K562 (cell line): ENCODE measurements around the gene CRK. TPM values are rescaled to one million over a fixed set of nuclear protein-coding genes. Genes with fewer than 3 reads are reported as not detected.

Experiments used
- ATAC-seq: fragments of 200-7000 bp; cut with Tn5 transposase; 3 replicates; pipeline ENCODE4 v1.9.1; 2020; ENCODE audit warnings: moderate library complexity
- BruUV-seq: library from RNA; stranded (reverse); fragments of 400-500 nt; replicated peaks from 2 replicates; lab custom pipeline; 2021; lab: Mats Ljungman, UMichigan
- CTCF ChIA-PET: fragments of 300-600 bp; formaldehyde crosslinking; extraction: SDS; loops from one replicate; lab custom pipeline; 2021; ENCODE audit warnings: low intra/inter-chr PET ratio; lab: Yijun Ruan, JAX
- POLR2A ChIA-PET: fragments of 300-600, 350-650 bp; sonication (Branson Sonifier 250); formaldehyde crosslinking; extraction: SDS; loops from one replicate; lab custom pipeline; 2021; ENCODE audit warnings: antibody characterized with exemption, inconsistent platforms; lab: Yijun Ruan, JAX
- DNase-seq, 4 experiments: peaks; one replicate each; pipeline versions ENCODE4 v3.0.0 to v3.0.0-alpha.2; 2011 to 2018; ENCODE audit warnings: low spot score in 3 of 4, mixed read lengths in 3 of 4; ENCODE audit errors: extremely low read depth in 1 of 4
- FAIRE-seq: peaks from 2 replicates; lab custom pipeline; 2011; peaks lifted over from hg19 to GRCh38; lab: Jason Lieb, UNC
- H2AFZ ChIP-seq: 2 replicates; pipeline ENCODE4 v1.6.0; 2011; ENCODE audit warnings: low read depth, low read length, control low read depth, inconsistent platforms
- H3K27ac ChIP-seq: fragments of 200-600 bp; 3 replicates; pipeline ENCODE4 v1.8.0; 2011; ENCODE audit warnings: low read depth, mild to moderate bottlenecking, control low read depth, inconsistent platforms, low read length, moderate library complexity, mixed read lengths; ENCODE audit errors: extremely low read depth
- H3K27me3 ChIP-seq, 2 experiments: fragments of 300-600 bp in 1 of 2; 2 replicates in 1 of 2; 3 replicates in 1 of 2; pipeline versions ENCODE4 v1.6.0 to v1.8.0; 2011; ENCODE audit warnings: inconsistent platforms in 2 of 2, low read length in 2 of 2, mild to moderate bottlenecking in 1 of 2, mixed read lengths in 1 of 2, moderate library complexity in 1 of 2; ENCODE audit not compliant: control insufficient read depth in 2 of 2, insufficient read depth in 2 of 2
- H3K36me3 ChIP-seq: fragments of 300-600 bp; 3 replicates; pipeline ENCODE4 v1.8.0; 2011; ENCODE audit warnings: mild to moderate bottlenecking, low read length, inconsistent platforms; ENCODE audit not compliant: control insufficient read depth, insufficient read depth
- H3K4me1 ChIP-seq, 2 experiments: fragments of 200-600 bp in 1 of 2; replicated peaks in 1 of 2; 2 replicates in 1 of 2; 3 replicates in 1 of 2; pipeline versions ENCODE4 v1.5.1 to v1.8.0; 2011; ENCODE audit warnings: inconsistent platforms in 2 of 2, low read length in 2 of 2, mild to moderate bottlenecking in 1 of 2, mixed read lengths in 1 of 2, moderate library complexity in 1 of 2; ENCODE audit not compliant: control insufficient read depth in 2 of 2, insufficient read depth in 2 of 2
- H3K4me2 ChIP-seq: 2 replicates; pipeline ENCODE4 v1.6.1; 2011; ENCODE audit warnings: low read length, control low read depth, inconsistent platforms, mixed read lengths; ENCODE audit not compliant: insufficient read depth
- H3K4me3 ChIP-seq: fragments of 200-600 bp; sonication (generic), shearing (Covaris generic); 2 replicates; pipeline ENCODE4 v1.5.1; 2016; ENCODE audit warnings: control low read depth, inconsistent platforms
- H3K79me2 ChIP-seq: fragments of 200-600 bp; 3 replicates; pipeline ENCODE4 v1.8.0; 2011; ENCODE audit warnings: low read length, inconsistent platforms; ENCODE audit not compliant: control insufficient read depth, insufficient read depth
- H3K9ac ChIP-seq, 2 experiments: 2 replicates each; pipeline versions ENCODE4 v1.6.0 to v1.6.1; 2011; ENCODE audit warnings: low read depth in 2 of 2, low read length in 2 of 2, control low read depth in 1 of 2, inconsistent platforms in 1 of 2, mild to moderate bottlenecking in 1 of 2, mixed read lengths in 1 of 2; ENCODE audit not compliant: insufficient read depth in 1 of 2
- H3K9me1 ChIP-seq: one replicate; pipeline ENCODE4 v1.6.0; 2011; ENCODE audit warnings: inconsistent platforms, mild to moderate bottlenecking, low read length, moderate library complexity; ENCODE audit not compliant: control insufficient read depth, insufficient read depth
- H3K9me3 ChIP-seq: replicated peaks from 2 replicates; pipeline ENCODE4 v1.5.1; 2011; ENCODE audit warnings: low read depth, low read length, inconsistent platforms; ENCODE audit not compliant: control insufficient read depth, insufficient read depth
- H4K20me1 ChIP-seq: replicated peaks from 2 replicates; pipeline ENCODE4 v1.6.1; 2011; ENCODE audit warnings: low read length, inconsistent platforms, mixed read lengths; ENCODE audit not compliant: control insufficient read depth, insufficient read depth
- CBFA2T3 ChIP-seq: fragments of 450-650 bp; IDR thresholded peaks from 2 replicates; pipeline ENCODE4 v1.6.1; 2017
- CTCF ChIP-seq, 3 experiments: IDR thresholded peaks in 2 of 3; conservative IDR thresholded peaks in 1 of 3; 2 replicates each; pipeline ENCODE4 v1.5.1; 2011 to 2012; ENCODE audit warnings: low read length in 3 of 3, mild to moderate bottlenecking in 3 of 3, control low read depth in 2 of 3, improper control_type of control experiment in 1 of 3, inconsistent platforms in 1 of 3, low read depth in 1 of 3, mixed read lengths in 1 of 3, moderate library complexity in 1 of 3; ENCODE audit not compliant: insufficient read depth in 2 of 3
- EGR1 ChIP-seq: fragments of 450-650 bp; conservative IDR thresholded peaks from 2 replicates; pipeline ENCODE4 v1.6.1; 2017; ENCODE audit warnings: mild to moderate bottlenecking
- FOSL1 ChIP-seq: fragments of 200-800 bp; sonication (Bioruptor generic); conservative IDR thresholded peaks from 2 replicates; pipeline ENCODE4 v1.6.1; 2016; ENCODE audit warnings: missing genetic modification characterization, missing compliant biosample characterization
- SUPT5H ChIP-seq: fragments of 450-650 bp; IDR thresholded peaks from 2 replicates; pipeline ENCODE4 v1.6.1; 2016
- TAF15 ChIP-seq: fragments of 200-400 bp; formaldehyde crosslinking; IDR thresholded peaks from 2 replicates; pipeline ENCODE4 v1.6.1; 2017; ENCODE audit warnings: mild to moderate bottlenecking, low read depth, low read length, moderate library complexity
- TAL1 ChIP-seq: fragments of 450-650 bp; IDR thresholded peaks from 2 replicates; pipeline ENCODE4 v1.6.1; 2016; ENCODE audit warnings: mild to moderate bottlenecking
- WGBS: fragments of 100-300 bp; shearing (Covaris generic); methylation state at CpG from one replicate; pipeline ENCODE4 v1.1.6; 2016; ENCODE audit warnings: low coverage, mixed read lengths; ENCODE audit not compliant: insufficient coverage; ENCODE audit errors: missing lambda C conversion rate; 5-methylcytosine and 5-hydroxymethylcytosine counted together
- in situ Hi-C: fragments of 300-500 bp; cut with MboI; formaldehyde crosslinking; loops from 4 replicates; pipeline ENCODE4 v1.15.0; 2018; ENCODE audit warnings: inconsistent platforms, mixed read lengths
- intact Hi-C: fragments of 100-400 bp; cut with micrococcal nuclease; formaldehyde crosslinking; loops from 2 replicates; pipeline ENCODE4 v1.14.2; 2022
- polyA plus RNA-seq, 8 experiments: library from polyadenylated mRNA; depleted of rRNA in 4 of 8; stranded (reverse) in 5 of 8; unstranded in 3 of 8; fragments of >200 nt; fragmentation: Nextera tagmentation in 2 of 8; fragmentation: Illumina TruSeq in 1 of 8; extraction: Ambion mirVana in 2 of 8; extraction: Trizol in 1 of 8; gene quantifications; 2 replicates each; pipeline versions ENCODE4 v1.2.1 to v1.2.3, GENCODE V29; 2011 to 2014; ENCODE audit warnings: inconsistent platforms in 1 of 8, missing spikeins in 1 of 8
- total RNA-seq, 7 experiments: library from RNA; depleted of rRNA in 6 of 7; stranded (reverse); fragments of >200 nt in 6 of 7; fragmentation: Illumina TruSeq in 2 of 7; extraction: Trizol in 2 of 7; gene quantifications; 2 replicates each; pipeline versions ENCODE4 v1.2.1 to v1.2.3, GENCODE V29; 2011 to 2021; ENCODE audit warnings: low replicate concordance in 1 of 7

Gene CRK
- total and polyA plus RNA-seq, 9 of the 15 experiments (the other 6 are each of a cell fraction or from before 2014, with no cell fraction given), result 13.1 to 40.2 (median 26.1) TPM

DNA sequence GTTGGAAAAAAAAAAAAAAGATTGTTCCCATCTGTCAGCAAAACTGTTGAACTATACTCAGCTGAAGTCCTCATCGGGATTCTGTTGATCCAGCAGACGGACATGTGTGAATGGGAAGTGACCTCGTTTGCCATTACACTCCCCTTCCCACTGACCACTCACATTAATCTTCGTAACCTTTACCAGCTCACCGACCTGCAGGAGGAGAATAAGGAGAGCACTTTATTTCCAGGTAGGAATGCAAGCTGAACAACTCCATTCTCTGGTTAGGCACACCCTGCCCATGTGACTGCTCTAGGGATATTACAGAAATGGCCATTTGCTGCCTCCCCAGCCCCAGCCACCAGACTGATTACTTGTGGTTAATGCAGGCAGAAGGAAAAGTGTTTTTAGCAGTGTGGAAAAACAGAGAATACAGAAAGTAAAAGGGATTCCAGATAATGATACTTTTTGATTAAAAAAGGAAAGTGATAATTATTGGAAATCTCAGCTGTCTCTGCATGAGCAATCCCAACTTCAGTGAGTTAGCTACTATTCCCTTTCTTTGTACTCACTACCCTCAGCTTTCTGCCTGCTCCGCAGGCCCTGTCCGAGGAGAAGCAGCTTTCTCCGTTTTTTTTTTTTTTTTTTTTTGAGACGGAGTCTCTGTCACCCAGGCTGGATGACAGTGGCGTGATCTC, 32.4 kb downstream of the CRK start (continued):
- TF ChIP-seq CTCF (IDR thresholded peaks at IDR 0.05 in 2 of 3, conservative IDR thresholded peaks at IDR 0.05 in 1 of 3; ENCODE audit: insufficient read depth in 2 of 3, low read depth in 1 of 3, low read length in 3 of 3) (no peak), TAL1 (no peak), SUPT5H (no peak)

- no peaks in the 10 kb centered on the region for H3K9me1 ChIP-seq
- H3K9me3 ChIP-seq, result no peaks in the 10 kb centered on the region
- H3K27me3 ChIP-seq, result no peaks in the 10 kb centered on the region
- H3K4me2 ChIP-seq, result no peak overlapping the region
- in situ Hi-C loops (no loop called here), intact Hi-C loops (no loop called here)
- H3K36me3 ChIP-seq, result peaks cover 49% of the 10 kb centered on the region; the same call in 2 of the 3 replicates
- FAIRE-seq (no peak), DNase-seq (no peak), ATAC-seq (no peak)
- peak; percentile 55 for TF ChIP-seq FOSL1 (tag)
- TF ChIP-seq CBFA2T3, result peak; percentile 34; the same call in 1 of the 2 replicates
- peak; percentile 39; the same call in 1 of the 2 replicates for TF ChIP-seq EGR1
- TF ChIP-seq TAF15, result no peak
- H3K27ac ChIP-seq, result no peak overlapping the region
- H3K9ac ChIP-seq, result no peak overlapping the region
- CTCF ChIA-PET, result no interaction called here
- BruUV-seq, result no TSS peak
- no peaks in the 10 kb centered on the region; the same call in none of the 2 replicates for H4K20me1 ChIP-seq
- POLR2A ChIA-PET, result no interaction called here
- H2AFZ ChIP-seq, result no peak overlapping the region
- H3K79me2 ChIP-seq, result peaks cover 10% of the 10 kb centered on the region; the same call in 2 of the 3 replicates
- WGBS, result 59% methylated on average over 7 of the region's 7 CpGs
- no peaks in the 10 kb centered on the region for H3K4me1 ChIP-seq
- H3K4me3 ChIP-seq, result no peak overlapping the region
Measured at GRCh38 chr17:1422885-1423284, 33.1 kb downstream of the CRK start.
